Muscle of leg (tissue), 11 donors: ENCODE data around the gene NCAPD2. TPM values are rescaled to one million over a fixed set of nuclear protein-coding genes. Genes with fewer than 3 reads are reported as not detected.
"Not testable (repeated sequence)": the region's sequence is repeated elsewhere in the genome, so short reads cannot be mapped to it uniquely, and the experiment has no call there.

Source experiments
- DNase-seq: peaks from one replicate; pipeline ENCODE4 v3.0.0; 2013
- H3K27ac ChIP-seq: one replicate; pipeline ENCODE4 v1.5.1; 2013; ENCODE audit warnings: mild to moderate bottlenecking, low read length, control low read depth
- H3K27me3 ChIP-seq: one replicate; pipeline ENCODE4 v1.6.1; 2013; ENCODE audit warnings: low read length; ENCODE audit not compliant: control insufficient read depth, insufficient read depth
- H3K36me3 ChIP-seq: one replicate; pipeline ENCODE4 v1.6.1; 2013; ENCODE audit warnings: low read length; ENCODE audit not compliant: control insufficient read depth, insufficient read depth
- H3K4me1 ChIP-seq: one replicate; pipeline ENCODE4 v1.6.1; 2013; ENCODE audit warnings: low read length; ENCODE audit not compliant: control insufficient read depth, insufficient read depth
- H3K4me3 ChIP-seq: one replicate; pipeline ENCODE4 v1.5.1; 2013; ENCODE audit warnings: low read length, control low read depth
- H3K9me3 ChIP-seq: replicated peaks from 2 replicates; pipeline ENCODE4 v1.6.1; 2013; ENCODE audit warnings: low read depth, low read length; ENCODE audit not compliant: control insufficient read depth
- WGBS: methylation state at CpG from one replicate; pipeline ENCODE4 v1.1.5; 2013; ENCODE audit warnings: missing lambda C conversion rate; ENCODE audit not compliant: insufficient coverage; 5-methylcytosine and 5-hydroxymethylcytosine counted together
- polyA plus RNA-seq, 8 donors: library from polyadenylated mRNA; unstranded; fragments of 120-200 nt; gene quantifications; one replicate each; pipeline versions ENCODE4 v1.2.1 to v1.2.3, GENCODE V29; 2013; ENCODE audit warnings: inconsistent platforms in 1 of 8, low replicate concordance in 1 of 8; ENCODE audit not compliant: insufficient read length in 8 of 8, insufficient read depth in 1 of 8
- total RNA-seq: library from RNA; stranded (reverse); fragments of 120-200 nt; gene quantifications from one replicate; pipeline ENCODE4 v1.2.4, GENCODE V29; 2013

Gene NCAPD2
- total and polyA plus RNA-seq, 9 donors: 24.4 to 52.0 (median 40.2) TPM

DNA sequence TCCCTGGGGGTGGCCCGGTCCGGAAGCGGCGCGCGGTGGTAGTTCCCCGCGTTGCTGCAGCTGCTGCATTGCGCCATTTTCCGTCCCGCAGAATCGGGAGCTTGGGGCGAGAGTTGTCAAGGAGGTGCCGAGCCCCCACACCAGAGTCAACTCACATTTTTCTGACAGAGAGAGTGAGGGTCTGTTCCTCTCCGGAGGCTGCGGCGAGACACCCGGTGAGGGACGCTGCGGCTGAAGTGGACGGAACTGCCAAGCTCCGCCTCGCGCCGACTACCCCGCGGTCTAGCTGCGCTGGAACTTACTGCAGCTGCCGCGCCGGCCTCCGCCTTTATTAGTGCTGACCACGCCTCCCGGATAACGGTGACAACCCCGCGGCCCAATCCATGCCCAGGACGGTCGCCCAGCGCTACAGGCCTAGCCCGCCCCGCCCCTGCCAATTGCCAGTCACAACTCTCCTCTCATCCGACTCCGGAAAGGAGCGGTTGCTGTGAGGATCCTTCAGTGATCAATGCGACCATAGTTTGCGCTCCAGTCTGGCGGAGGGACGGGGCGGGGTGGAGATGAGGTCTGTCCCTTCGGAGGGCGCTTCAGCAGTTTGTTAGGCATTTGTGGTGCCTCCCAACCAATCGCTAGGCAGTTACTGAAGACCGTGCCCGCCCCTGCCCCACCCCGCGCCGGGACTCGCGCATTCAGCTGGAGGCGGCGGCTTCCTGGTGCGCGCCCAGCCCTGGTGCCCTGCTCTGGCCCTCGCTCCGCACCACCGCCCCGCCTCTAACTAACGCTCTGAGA is 23.3 kb upstream of the NCAPD2 start, which contains the start of gene VAMP1:
VAMP1 (minus strand) TSS at position 303 of the 789 bp plus-strand sequence; CDS start at position 157, 146 bp downstream.
- Histone ChIP-seq H3K4me3 (peak within 1 kb of the TSS; percentile 70), H3K27ac (peak within 1 kb of the TSS; percentile 98), H3K4me1 (peaks cover 15% of the 10 kb centered on the region), H3K27me3 (peaks cover 3% of the 10 kb centered on the region), H3K9me3 (no peaks in the 10 kb centered on the region), H3K36me3 (peaks cover 16% of the 10 kb centered on the region)
- peak; percentile 99 for DNase-seq
- WGBS: under 1% methylated on average over 63 of the region's 69 CpGs

DNA sequence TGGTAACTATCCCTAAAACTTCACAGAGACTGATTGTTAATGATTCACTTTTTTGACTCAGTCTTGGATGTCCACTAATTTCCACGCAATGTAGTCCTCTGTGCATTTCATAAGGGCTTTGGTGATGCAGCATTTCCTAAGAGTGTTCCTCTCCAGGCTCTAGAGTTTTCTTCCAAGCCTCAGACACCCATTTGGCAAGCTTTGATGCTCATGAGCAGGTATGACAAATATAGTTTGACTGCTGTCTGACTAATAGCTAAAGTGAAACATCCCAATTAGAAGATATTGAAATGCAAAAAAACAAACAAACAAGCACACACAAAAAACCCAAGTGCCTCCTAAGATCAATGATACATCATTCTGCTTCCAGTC is 21.9 kb upstream of the NCAPD2 start:
- peaks cover 15% of the 10 kb centered on the region for H3K4me1 ChIP-seq

GRCh38 chr12:6472491-6472890 is 21.4 kb upstream of the NCAPD2 start:
- H3K27me3 ChIP-seq: peaks cover 3% of the 10 kb centered on the region
- H3K36me3 ChIP-seq: peaks cover 5% of the 10 kb centered on the region
- no peaks in the 10 kb centered on the region for H3K9me3 ChIP-seq
- DNase-seq: no peak
- H3K27ac ChIP-seq: no peak overlapping the region
- WGBS: 67% methylated on average over 8 of the region's 11 CpGs
- peaks cover 15% of the 10 kb centered on the region for H3K4me1 ChIP-seq
- no peak overlapping the region for H3K4me3 ChIP-seq

More for the DNA sequence above, 21.9 kb upstream of the NCAPD2 start:
- H3K9me3 ChIP-seq: no peaks in the 10 kb centered on the region
- H3K4me3 ChIP-seq: no peak overlapping the region
- 100% methylated on average over 1 of the region's 1 CpG for WGBS
- H3K27ac ChIP-seq: no peak overlapping the region
- DNase-seq: no peak
- peaks cover 5% of the 10 kb centered on the region for H3K36me3 ChIP-seq
- H3K27me3 ChIP-seq: peaks cover 3% of the 10 kb centered on the region

DNA sequence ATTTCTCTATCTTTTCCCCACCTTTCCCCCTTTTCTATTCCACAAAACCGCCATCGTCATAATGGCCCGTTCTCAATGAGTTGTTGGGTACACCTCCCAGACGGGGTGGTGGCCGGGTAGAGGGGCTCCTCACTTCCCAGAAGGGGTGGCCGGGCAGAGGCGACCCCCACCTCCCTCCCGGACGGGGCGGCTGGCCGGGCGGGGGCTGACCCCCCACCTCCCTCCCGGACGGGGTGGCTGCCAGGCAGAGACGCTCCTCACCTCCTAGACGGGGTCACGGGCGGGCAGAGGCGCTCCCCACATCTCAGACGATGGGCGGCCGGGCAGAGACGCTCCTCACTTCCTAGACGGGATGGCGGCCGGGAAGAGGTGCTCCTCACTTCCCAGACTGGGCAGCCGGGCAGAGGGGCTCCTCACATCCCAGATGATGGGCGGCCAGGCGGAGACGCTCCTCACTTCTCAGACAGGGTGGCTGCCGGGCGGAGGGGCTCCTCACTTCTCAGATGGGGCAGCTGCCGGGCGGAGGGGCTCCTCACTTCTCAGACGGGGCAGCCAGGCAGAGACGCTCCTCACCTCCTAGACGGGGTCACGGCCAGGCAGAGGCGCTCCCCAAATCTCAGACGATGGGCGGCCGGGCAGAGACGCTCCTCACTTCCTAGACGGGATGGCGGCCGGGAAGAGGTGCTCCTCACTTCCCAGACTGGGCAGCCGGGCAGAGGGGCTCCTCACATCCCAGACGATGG is 18.5 kb upstream of the NCAPD2 start:
- H3K36me3 ChIP-seq, H3K9me3 ChIP-seq, H3K4me3 ChIP-seq, H3K4me1 ChIP-seq, H3K27me3 ChIP-seq, H3K27ac ChIP-seq, DNase-seq: not testable (repeated sequence)
- WGBS: 92% methylated on average over 15 of the region's 48 CpGs

- no peak overlapping the region for H3K4me3 ChIP-seq
- H3K9me3 ChIP-seq: no peaks in the 10 kb centered on the region
- no peaks in the 10 kb centered on the region for H3K4me1 ChIP-seq
- H3K36me3 ChIP-seq: no peaks in the 10 kb centered on the region
- H3K27me3 ChIP-seq: peaks cover 3% of the 10 kb centered on the region
- no peak for DNase-seq
- H3K27ac ChIP-seq: no peak overlapping the region
- WGBS: 80% methylated on average over 2 of the region's 3 CpGs
Observed at GRCh38 chr12:6476489-6476888, 17.4 kb upstream of the NCAPD2 start.

- not testable (repeated sequence) for H3K4me3 ChIP-seq, H3K27ac ChIP-seq, H3K36me3 ChIP-seq, DNase-seq, H3K4me1 ChIP-seq, H3K27me3 ChIP-seq, H3K9me3 ChIP-seq
- WGBS: 92% methylated on average over 33 of the region's 37 CpGs
Observed at GRCh38 chr12:6477601-6478377, 16.1 kb upstream of the NCAPD2 start.

- Histone ChIP-seq H3K4me1 (no peaks in the 10 kb centered on the region), H3K27ac (no peak overlapping the region), H3K4me3 (no peak overlapping the region), H3K9me3 (no peaks in the 10 kb centered on the region), H3K36me3 (no peaks in the 10 kb centered on the region), H3K27me3 (no peaks in the 10 kb centered on the region)
- DNase-seq: no peak
- WGBS: 78% methylated on average over 20 of the region's 20 CpGs
Observed at GRCh38 chr12:6478416-6478815, 15.5 kb upstream of the NCAPD2 start.

GRCh38 chr12:6488240-6488639 is 5.7 kb upstream of the NCAPD2 start:
- Histone ChIP-seq H3K27me3 (no peaks in the 10 kb centered on the region), H3K9me3 (no peaks in the 10 kb centered on the region), H3K4me3 (no peak overlapping the region), H3K36me3 (peaks cover 7% of the 10 kb centered on the region), H3K4me1 (peaks cover 4% of the 10 kb centered on the region), H3K27ac (no peak overlapping the region)
- DNase-seq: no peak
- 82% methylated on average over 1 of the region's 1 CpG for whole genome bisulfite sequencing

DNA sequence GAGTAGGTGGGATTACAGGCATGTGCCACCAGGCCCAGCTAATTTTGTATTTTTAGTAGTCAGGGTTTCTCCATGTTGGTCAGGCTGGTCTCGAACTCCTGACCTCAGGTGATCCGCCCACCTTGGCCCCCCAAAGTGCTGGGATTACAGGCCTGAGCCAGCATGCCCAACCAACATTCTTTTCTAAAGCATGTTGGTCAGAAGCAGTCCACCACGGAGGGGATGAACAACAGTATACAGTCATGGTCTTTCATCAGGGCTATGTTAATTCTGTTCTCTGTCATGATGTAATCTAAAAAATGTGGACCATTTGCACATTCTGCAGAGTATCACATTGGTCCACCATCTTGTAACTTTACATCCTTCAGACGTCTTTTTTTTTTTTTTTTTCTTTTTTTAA is 4.5 kb upstream of the NCAPD2 start:
- H3K4me1 ChIP-seq: peaks cover 10% of the 10 kb centered on the region
- peaks cover 7% of the 10 kb centered on the region for H3K36me3 ChIP-seq
- 100% methylated on average over 1 of the region's 4 CpGs for WGBS
- H3K27me3 ChIP-seq: no peaks in the 10 kb centered on the region
- no peaks in the 10 kb centered on the region for H3K9me3 ChIP-seq
- no peak overlapping the region for H3K4me3 ChIP-seq
- no peak for DNase-seq
- H3K27ac ChIP-seq: no peak overlapping the region

DNA sequence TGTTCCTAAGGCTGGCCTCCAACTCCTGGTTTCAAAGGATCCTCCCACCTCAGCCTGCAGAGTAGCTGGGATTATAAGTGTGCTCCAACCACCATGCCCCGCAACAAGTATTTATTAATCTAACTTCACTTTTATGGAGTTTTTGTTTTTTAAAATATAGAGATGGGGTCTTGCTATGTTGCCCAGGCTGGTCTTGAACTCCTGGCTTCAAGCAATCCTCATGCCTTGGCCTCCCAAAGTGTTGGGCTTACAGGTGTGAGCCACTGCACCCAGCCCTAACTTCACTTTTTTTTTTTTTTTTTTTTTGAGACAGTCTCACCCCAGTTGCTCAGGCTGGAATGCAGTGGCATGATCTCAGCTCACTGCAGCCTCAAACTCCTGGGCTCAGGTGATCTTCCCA is 3.2 kb upstream of the NCAPD2 start:
- not testable (repeated sequence) for H3K27me3 ChIP-seq, H3K9me3 ChIP-seq, H3K27ac ChIP-seq, DNase-seq, H3K4me3 ChIP-seq, H3K36me3 ChIP-seq
- WGBS: no CpG with 5 or more reads among the region's 1 CpG
- peaks cover 14% of the 10 kb centered on the region for H3K4me1 ChIP-seq
